ENCODE measurements around the gene LRFN2. TPM values are rescaled to one million over a fixed set of nuclear protein-coding genes. Genes with fewer than 3 reads are reported as not detected.

LRFN2 gene
- polyA plus RNA-seq, 1 of the 3 experiments (the other 2 are of a cell fraction), result 0.02 TPM

DNA sequence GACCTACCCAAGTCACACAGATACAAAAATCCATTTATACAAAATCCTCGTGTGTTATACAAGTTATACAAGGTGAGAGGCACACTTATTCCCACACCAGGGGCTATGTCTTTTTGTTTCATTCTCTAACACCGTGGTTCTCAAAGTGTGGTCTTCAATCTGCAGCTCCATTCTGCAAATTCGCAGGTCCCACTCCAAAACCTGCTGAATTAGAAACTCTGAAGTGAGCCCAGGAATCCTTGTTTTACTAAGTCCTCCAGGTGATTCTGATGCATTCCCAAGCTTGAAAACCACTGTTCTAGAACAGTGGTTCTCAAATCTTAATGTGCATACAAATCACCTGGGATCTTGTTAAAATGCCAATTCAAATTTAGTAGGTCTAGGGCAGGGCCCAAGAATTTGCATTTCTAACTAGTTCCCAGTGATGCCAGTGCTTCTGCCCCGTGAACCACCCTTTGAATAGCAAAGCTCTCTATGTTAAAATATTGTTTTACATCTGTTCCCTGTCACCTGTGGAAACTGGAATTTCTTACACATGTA is 35.1 kb downstream of the LRFN2 start:
- 13% methylated on average over 4 of the region's 4 CpGs for WGBS (ENCODE audit: low lambda C conversion rate)

More for the DNA sequence above, 35.1 kb downstream of the LRFN2 start:
- H3K4me1 ChIP-seq (ENCODE audit: control insufficient read depth in 1 of 2, insufficient read depth in 2 of 2, low read depth in 1 of 2, low read length in 1 of 2), result peaks cover 0 to 11% of the 10 kb centered on the region in 2 experiments; a peak in 1 of 4 replicates
- CTCF ChIA-PET, result interaction anchor here (0.9 to 1.6 kb wide), 3 partner anchors 11 to 224 kb away, joined by 3 to 6 read pairs (median 6); no protein-coding TSS in a partner anchor
- H3F3A ChIP-seq (replicated peaks; ENCODE audit: insufficient read depth), result no peaks in the 10 kb centered on the region
- no peaks in the 10 kb centered on the region for H3K27me3 ChIP-seq (ENCODE audit: insufficient read depth)
- no peak for DNase-seq
- no peaks in the 10 kb centered on the region for H3K79me2 ChIP-seq (ENCODE audit: insufficient read depth)
- no peak overlapping the region for H3K4me2 ChIP-seq
- no peaks in the 10 kb centered on the region for H3K9me3 ChIP-seq
- no peaks in the 10 kb centered on the region for H3K9me2 ChIP-seq
- H3K36me3 ChIP-seq (replicated peaks in 1 of 2; ENCODE audit: control insufficient read depth in 1 of 2, insufficient read depth in 2 of 2, low read length in 1 of 2), result no peaks in the 10 kb centered on the region
- no peak overlapping the region for H3K9ac ChIP-seq
- H3K27ac ChIP-seq (ENCODE audit: low read depth in 2 of 2, low read length in 1 of 2), result no peak overlapping the region
- POLR2A ChIA-PET, result no interaction called here
- H4K20me1 ChIP-seq (ENCODE audit: insufficient read depth), result no peaks in the 10 kb centered on the region
- TF ChIP-seq NFIC (IDR thresholded peaks at IDR 0.05; ENCODE audit: borderline replicate concordance), result no peak
- no peak for TF ChIP-seq RXRA (IDR thresholded peaks at IDR 0.05; ENCODE audit: borderline replicate concordance, low read depth)
- TF ChIP-seq YY1 (IDR thresholded peaks at IDR 0.05; ENCODE audit: low read depth), result no peak
- no peak for TF ChIP-seq RFX5 (IDR thresholded peaks at IDR 0.05; ENCODE audit: low read length)
- no peak for TF ChIP-seq GABPA (IDR thresholded peaks at IDR 0.05; ENCODE audit: low read depth)
- no peak for TF ChIP-seq EP300 (IDR thresholded peaks at IDR 0.05; ENCODE audit: borderline replicate concordance in 1 of 2, low read depth in 1 of 2, low read length in 1 of 2)
- TF ChIP-seq FOXM1 (IDR thresholded peaks at IDR 0.05; ENCODE audit: low read depth), result no peak
- TF ChIP-seq, protein P1, sequence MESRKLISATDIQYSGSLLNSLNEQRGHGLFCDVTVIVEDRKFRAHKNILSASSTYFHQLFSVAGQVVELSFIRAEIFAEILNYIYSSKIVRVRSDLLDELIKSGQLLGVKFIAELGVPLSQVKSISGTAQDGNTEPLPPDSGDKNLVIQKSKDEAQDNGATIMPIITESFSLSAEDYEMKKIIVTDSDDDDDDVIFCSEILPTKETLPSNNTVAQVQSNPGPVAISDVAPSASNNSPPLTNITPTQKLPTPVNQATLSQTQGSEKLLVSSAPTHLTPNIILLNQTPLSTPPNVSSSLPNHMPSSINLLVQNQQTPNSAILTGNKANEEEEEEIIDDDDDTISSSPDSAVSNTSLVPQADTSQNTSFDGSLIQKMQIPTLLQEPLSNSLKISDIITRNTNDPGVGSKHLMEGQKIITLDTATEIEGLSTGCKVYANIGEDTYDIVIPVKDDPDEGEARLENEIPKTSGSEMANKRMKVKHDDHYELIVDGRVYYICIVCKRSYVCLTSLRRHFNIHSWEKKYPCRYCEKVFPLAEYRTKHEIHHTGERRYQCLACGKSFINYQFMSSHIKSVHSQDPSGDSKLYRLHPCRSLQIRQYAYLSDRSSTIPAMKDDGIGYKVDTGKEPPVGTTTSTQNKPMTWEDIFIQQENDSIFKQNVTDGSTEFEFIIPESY (IDR thresholded peaks at IDR 0.05; ENCODE audit: borderline replicate concordance, low read depth), result no peak
- TF ChIP-seq CHD2 (IDR thresholded peaks at IDR 0.05; ENCODE audit: low read length, partially characterized antibody), result no peak
- no peak for TF ChIP-seq POLR2AphosphoS5 (IDR thresholded peaks at IDR 0.05; ENCODE audit: low read depth, low read length)
- no peak for TF ChIP-seq EZH2phosphoT487 (IDR thresholded peaks at IDR 0.05; ENCODE audit: borderline replicate concordance, low read depth)
- TF ChIP-seq, protein P2, sequence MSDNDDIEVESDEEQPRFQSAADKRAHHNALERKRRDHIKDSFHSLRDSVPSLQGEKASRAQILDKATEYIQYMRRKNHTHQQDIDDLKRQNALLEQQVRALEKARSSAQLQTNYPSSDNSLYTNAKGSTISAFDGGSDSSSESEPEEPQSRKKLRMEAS (IDR thresholded peaks at IDR 0.05; ENCODE audit: low read depth), result no peak
- TF ChIP-seq, protein P3, sequence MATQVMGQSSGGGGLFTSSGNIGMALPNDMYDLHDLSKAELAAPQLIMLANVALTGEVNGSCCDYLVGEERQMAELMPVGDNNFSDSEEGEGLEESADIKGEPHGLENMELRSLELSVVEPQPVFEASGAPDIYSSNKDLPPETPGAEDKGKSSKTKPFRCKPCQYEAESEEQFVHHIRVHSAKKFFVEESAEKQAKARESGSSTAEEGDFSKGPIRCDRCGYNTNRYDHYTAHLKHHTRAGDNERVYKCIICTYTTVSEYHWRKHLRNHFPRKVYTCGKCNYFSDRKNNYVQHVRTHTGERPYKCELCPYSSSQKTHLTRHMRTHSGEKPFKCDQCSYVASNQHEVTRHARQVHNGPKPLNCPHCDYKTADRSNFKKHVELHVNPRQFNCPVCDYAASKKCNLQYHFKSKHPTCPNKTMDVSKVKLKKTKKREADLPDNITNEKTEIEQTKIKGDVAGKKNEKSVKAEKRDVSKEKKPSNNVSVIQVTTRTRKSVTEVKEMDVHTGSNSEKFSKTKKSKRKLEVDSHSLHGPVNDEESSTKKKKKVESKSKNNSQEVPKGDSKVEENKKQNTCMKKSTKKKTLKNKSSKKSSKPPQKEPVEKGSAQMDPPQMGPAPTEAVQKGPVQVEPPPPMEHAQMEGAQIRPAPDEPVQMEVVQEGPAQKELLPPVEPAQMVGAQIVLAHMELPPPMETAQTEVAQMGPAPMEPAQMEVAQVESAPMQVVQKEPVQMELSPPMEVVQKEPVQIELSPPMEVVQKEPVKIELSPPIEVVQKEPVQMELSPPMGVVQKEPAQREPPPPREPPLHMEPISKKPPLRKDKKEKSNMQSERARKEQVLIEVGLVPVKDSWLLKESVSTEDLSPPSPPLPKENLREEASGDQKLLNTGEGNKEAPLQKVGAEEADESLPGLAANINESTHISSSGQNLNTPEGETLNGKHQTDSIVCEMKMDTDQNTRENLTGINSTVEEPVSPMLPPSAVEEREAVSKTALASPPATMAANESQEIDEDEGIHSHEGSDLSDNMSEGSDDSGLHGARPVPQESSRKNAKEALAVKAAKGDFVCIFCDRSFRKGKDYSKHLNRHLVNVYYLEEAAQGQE (IDR thresholded peaks at IDR 0.05; ENCODE audit: low read depth, low read length), result no peak
- no peak for TF ChIP-seq ELF1 (IDR thresholded peaks at IDR 0.05)
- no peak for TF ChIP-seq SIN3A (IDR thresholded peaks at IDR 0.05; ENCODE audit: borderline replicate concordance, low read depth, low read length)
- TF ChIP-seq FOSL2 (IDR thresholded peaks at IDR 0.05; ENCODE audit: borderline replicate concordance, low read depth), result no peak
- no peak for TF ChIP-seq JUND (IDR thresholded peaks at IDR 0.05)
- TF ChIP-seq, protein P4, sequence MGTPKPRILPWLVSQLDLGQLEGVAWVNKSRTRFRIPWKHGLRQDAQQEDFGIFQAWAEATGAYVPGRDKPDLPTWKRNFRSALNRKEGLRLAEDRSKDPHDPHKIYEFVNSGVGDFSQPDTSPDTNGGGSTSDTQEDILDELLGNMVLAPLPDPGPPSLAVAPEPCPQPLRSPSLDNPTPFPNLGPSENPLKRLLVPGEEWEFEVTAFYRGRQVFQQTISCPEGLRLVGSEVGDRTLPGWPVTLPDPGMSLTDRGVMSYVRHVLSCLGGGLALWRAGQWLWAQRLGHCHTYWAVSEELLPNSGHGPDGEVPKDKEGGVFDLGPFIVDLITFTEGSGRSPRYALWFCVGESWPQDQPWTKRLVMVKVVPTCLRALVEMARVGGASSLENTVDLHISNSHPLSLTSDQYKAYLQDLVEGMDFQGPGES (IDR thresholded peaks at IDR 0.05; ENCODE audit: low read depth, low read length), result no peak
- TF ChIP-seq, protein P5, sequence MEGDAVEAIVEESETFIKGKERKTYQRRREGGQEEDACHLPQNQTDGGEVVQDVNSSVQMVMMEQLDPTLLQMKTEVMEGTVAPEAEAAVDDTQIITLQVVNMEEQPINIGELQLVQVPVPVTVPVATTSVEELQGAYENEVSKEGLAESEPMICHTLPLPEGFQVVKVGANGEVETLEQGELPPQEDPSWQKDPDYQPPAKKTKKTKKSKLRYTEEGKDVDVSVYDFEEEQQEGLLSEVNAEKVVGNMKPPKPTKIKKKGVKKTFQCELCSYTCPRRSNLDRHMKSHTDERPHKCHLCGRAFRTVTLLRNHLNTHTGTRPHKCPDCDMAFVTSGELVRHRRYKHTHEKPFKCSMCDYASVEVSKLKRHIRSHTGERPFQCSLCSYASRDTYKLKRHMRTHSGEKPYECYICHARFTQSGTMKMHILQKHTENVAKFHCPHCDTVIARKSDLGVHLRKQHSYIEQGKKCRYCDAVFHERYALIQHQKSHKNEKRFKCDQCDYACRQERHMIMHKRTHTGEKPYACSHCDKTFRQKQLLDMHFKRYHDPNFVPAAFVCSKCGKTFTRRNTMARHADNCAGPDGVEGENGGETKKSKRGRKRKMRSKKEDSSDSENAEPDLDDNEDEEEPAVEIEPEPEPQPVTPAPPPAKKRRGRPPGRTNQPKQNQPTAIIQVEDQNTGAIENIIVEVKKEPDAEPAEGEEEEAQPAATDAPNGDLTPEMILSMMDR (IDR thresholded peaks at IDR 0.05), result no peak
- H3K4me3 ChIP-seq (ENCODE audit: low read depth in 2 of 2, low read length in 1 of 2), result no peak overlapping the region
- no peak overlapping the region for H2AFZ ChIP-seq (ENCODE audit: low read depth)
